Panc1 (cell line): Measurements from ENCODE around the gene PTGDR2. TPM values are rescaled to one million over a fixed set of nuclear protein-coding genes. Genes with fewer than 3 reads are reported as not detected.

Experiments used
- ATAC-seq: fragments of 200-7000 bp; cut with Tn5 transposase; 2 replicates; pipeline ENCODE4 v1.9.1; 2020; ENCODE audit warnings: mild to moderate bottlenecking, moderate library complexity
- BruUV-seq: library from RNA; stranded (reverse); fragments of 400-500 nt; replicated peaks from 2 replicates; lab custom pipeline; 2021; lab: Mats Ljungman, UMichigan
- CTCF ChIA-PET: fragments of 300-600 bp; sonication (Branson Sonifier 250); formaldehyde crosslinking; loops from one replicate; lab custom pipeline; 2022; ENCODE audit warnings: antibody characterized with exemption; lab: Charles Lee
- POLR2A ChIA-PET: fragments of 300-600 bp; sonication (Branson Sonifier 250); formaldehyde crosslinking; loops from one replicate; lab custom pipeline; 2022; ENCODE audit warnings: antibody characterized with exemption; lab: Charles Lee
- DNase-seq: peaks from one replicate; pipeline ENCODE4 v3.0.0-alpha.2; 2010; ENCODE audit warnings: low read depth, low spot score
- H3K27ac ChIP-seq: 2 replicates; pipeline ENCODE4 v1.5.1; 2011; ENCODE audit warnings: mild to moderate bottlenecking, low read length, inconsistent platforms
- H3K27me3 ChIP-seq: fragments of 200-500 bp; sonication (Bioruptor generic); 2 replicates; pipeline ENCODE4 v1.6.0; 2014; ENCODE audit warnings: low read length, inconsistent platforms; ENCODE audit not compliant: control insufficient read depth, insufficient read depth
- H3K36me3 ChIP-seq: fragments of 200-500 bp; sonication (Bioruptor generic); 2 replicates; pipeline ENCODE4 v1.5.1; 2014; ENCODE audit warnings: inconsistent platforms, mild to moderate bottlenecking, low read length, moderate library complexity; ENCODE audit not compliant: control insufficient read depth, insufficient read depth
- H3K4me1 ChIP-seq: 2 replicates; pipeline ENCODE4 v1.5.1; 2011; ENCODE audit warnings: inconsistent platforms, mild to moderate bottlenecking, low read length, moderate library complexity; ENCODE audit not compliant: control insufficient read depth, insufficient read depth
- H3K4me3 ChIP-seq, 2 experiments: 2 replicates each; pipeline ENCODE4 v1.5.1; 2011 to 2012; ENCODE audit warnings: low read depth in 2 of 2, low read length in 2 of 2, mild to moderate bottlenecking in 2 of 2, inconsistent platforms in 1 of 2, moderate library complexity in 1 of 2
- H3K9me3 ChIP-seq: fragments of 200-500 bp; sonication (Bioruptor generic); 2 replicates; pipeline ENCODE4 v1.5.1; 2014; ENCODE audit warnings: low read depth, mild to moderate bottlenecking, inconsistent platforms, low read length, moderate library complexity; ENCODE audit not compliant: control insufficient read depth, insufficient read depth
- POLR2AphosphoS5 ChIP-seq: IDR thresholded peaks from 2 replicates; pipeline ENCODE4 v1.6.1; 2012; ENCODE audit warnings: mild to moderate bottlenecking, low read depth, low read length, moderate library complexity
- SIN3A ChIP-seq: IDR thresholded peaks from 2 replicates; pipeline ENCODE4 v1.6.1; 2012; ENCODE audit warnings: low read depth, mild to moderate bottlenecking, low read length, moderate library complexity, borderline replicate concordance; ENCODE audit not compliant: insufficient read depth
- TCF7L2 ChIP-seq: IDR thresholded peaks from 2 replicates; pipeline ENCODE4 v1.6.1; 2011; ENCODE audit warnings: mild to moderate bottlenecking, low read depth, low read length, inconsistent platforms
- in situ Hi-C: cut with HindIII; loops from 2 replicates; pipeline ENCODE4 v1.10.0; 2016; ENCODE audit warnings: low sequenced_read_pairs, low pct_unique_long_range_greater_than_20kb
- intact Hi-C: fragments of 100-400 bp; cut with micrococcal nuclease; formaldehyde crosslinking; loops from one replicate; pipeline ENCODE4 v1.10.0; 2022; ENCODE audit not compliant: unreplicated experiment
- total RNA-seq: library from RNA; stranded (reverse); gene quantifications from one replicate; pipeline ENCODE4 v1.2.1, GENCODE V29; 2021; ENCODE audit not compliant: unreplicated experiment
- TF ChIP-seq, protein P1 (sequence below): fragments of 450-650 bp; IDR thresholded peaks from 2 replicates; pipeline ENCODE4 v1.5.1; 2017; ENCODE audit warnings: mild to moderate bottlenecking
- TF ChIP-seq, protein P2 (sequence below), 2 experiments: IDR thresholded peaks; 2 replicates each; pipeline ENCODE4 v1.6.1; 2011 to 2012; ENCODE audit warnings: low read depth in 2 of 2, control low read depth in 1 of 2, low read length in 1 of 2, mild to moderate bottlenecking in 1 of 2, moderate library complexity in 1 of 2; ENCODE audit not compliant: insufficient read depth in 1 of 2

PTGDR2 gene
- total RNA-seq, 1 experiment from 2014 or later: not detected

DNA sequence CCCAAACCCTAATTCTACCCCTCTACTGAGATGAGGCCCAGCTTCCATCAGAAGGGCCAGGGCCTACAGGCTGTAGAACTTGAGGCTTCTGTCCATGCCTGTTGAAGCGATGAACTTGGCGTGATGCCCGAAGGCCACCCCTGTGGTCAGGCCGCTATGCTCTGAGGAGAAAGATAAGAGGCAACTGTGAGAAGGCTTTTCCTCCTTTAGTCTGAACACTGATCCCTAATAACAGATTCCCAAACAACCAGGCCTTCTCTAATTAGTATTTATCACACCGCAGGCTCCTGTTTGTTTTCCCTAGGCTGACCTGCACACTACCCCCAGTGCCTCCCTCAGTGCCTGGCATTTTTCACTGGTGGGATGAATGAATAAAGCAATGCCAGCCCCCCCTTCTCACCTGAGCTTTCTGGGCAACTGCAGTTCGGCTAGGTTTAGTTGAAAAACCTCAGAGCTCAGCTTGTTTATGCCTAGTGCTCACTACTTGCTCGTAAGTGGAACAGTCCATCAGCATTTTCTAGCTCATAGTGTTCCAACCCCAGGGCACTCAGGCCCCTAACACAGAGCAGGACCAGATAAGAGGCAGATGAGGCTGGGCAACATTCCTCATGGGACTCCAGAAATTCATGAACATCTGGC lies 35.5 kb upstream of the PTGDR2 start:
- in situ Hi-C loops: no loop called here
- H3K27ac ChIP-seq: no peak overlapping the region
- H3K27me3 ChIP-seq: no peaks in the 10 kb centered on the region
- peaks cover 16% of the 10 kb centered on the region for H3K36me3 ChIP-seq
- no peaks in the 10 kb centered on the region for H3K9me3 ChIP-seq
- H3K4me1 ChIP-seq: no peaks in the 10 kb centered on the region
- POLR2A ChIA-PET: no interaction called here
- DNase-seq: no peak
- H3K4me3 ChIP-seq: no peak overlapping the region
- CTCF ChIA-PET: interaction anchor here (0.6 kb wide), 1 partner anchor 59 kb away, joined by 4 read pairs; no protein-coding TSS in a partner anchor
- intact Hi-C loops: no loop called here
- TF ChIP-seq, protein P1, sequence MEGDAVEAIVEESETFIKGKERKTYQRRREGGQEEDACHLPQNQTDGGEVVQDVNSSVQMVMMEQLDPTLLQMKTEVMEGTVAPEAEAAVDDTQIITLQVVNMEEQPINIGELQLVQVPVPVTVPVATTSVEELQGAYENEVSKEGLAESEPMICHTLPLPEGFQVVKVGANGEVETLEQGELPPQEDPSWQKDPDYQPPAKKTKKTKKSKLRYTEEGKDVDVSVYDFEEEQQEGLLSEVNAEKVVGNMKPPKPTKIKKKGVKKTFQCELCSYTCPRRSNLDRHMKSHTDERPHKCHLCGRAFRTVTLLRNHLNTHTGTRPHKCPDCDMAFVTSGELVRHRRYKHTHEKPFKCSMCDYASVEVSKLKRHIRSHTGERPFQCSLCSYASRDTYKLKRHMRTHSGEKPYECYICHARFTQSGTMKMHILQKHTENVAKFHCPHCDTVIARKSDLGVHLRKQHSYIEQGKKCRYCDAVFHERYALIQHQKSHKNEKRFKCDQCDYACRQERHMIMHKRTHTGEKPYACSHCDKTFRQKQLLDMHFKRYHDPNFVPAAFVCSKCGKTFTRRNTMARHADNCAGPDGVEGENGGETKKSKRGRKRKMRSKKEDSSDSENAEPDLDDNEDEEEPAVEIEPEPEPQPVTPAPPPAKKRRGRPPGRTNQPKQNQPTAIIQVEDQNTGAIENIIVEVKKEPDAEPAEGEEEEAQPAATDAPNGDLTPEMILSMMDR: no peak
- TF ChIP-seq POLR2AphosphoS5 (no peak), TCF7L2 (no peak), SIN3A (no peak)
- TF ChIP-seq, protein P2, sequence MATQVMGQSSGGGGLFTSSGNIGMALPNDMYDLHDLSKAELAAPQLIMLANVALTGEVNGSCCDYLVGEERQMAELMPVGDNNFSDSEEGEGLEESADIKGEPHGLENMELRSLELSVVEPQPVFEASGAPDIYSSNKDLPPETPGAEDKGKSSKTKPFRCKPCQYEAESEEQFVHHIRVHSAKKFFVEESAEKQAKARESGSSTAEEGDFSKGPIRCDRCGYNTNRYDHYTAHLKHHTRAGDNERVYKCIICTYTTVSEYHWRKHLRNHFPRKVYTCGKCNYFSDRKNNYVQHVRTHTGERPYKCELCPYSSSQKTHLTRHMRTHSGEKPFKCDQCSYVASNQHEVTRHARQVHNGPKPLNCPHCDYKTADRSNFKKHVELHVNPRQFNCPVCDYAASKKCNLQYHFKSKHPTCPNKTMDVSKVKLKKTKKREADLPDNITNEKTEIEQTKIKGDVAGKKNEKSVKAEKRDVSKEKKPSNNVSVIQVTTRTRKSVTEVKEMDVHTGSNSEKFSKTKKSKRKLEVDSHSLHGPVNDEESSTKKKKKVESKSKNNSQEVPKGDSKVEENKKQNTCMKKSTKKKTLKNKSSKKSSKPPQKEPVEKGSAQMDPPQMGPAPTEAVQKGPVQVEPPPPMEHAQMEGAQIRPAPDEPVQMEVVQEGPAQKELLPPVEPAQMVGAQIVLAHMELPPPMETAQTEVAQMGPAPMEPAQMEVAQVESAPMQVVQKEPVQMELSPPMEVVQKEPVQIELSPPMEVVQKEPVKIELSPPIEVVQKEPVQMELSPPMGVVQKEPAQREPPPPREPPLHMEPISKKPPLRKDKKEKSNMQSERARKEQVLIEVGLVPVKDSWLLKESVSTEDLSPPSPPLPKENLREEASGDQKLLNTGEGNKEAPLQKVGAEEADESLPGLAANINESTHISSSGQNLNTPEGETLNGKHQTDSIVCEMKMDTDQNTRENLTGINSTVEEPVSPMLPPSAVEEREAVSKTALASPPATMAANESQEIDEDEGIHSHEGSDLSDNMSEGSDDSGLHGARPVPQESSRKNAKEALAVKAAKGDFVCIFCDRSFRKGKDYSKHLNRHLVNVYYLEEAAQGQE (IDR thresholded peaks at IDR 0.05; ENCODE audit: insufficient read depth in 1 of 2, low read depth in 2 of 2, low read length in 1 of 2): no peak
- no peak for ATAC-seq
- no TSS peak for BruUV-seq

DNA sequence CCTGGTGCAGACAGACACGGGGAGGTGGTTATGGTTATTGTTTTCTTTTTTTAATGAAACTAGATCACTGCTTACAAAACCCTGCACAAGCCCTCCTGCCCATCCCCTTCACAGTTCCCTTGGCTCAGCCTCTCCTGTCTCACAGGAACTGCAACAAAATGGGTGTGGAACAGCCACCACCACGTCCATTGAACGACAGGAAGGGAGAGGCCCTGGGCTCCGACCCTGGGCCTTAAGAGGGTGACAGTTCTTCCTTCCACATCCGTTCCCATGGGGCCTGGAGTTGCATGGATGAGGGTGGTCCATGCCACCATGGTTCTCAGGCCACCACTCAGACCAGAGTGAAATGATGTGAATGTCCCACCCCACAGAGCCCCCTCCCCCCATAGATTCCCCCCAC lies 34.9 kb upstream of the PTGDR2 start:
- Histone ChIP-seq H3K4me3 (no peak overlapping the region), H3K9me3 (no peaks in the 10 kb centered on the region), H3K27me3 (no peaks in the 10 kb centered on the region), H3K4me1 (no peaks in the 10 kb centered on the region), H3K36me3 (peaks cover 11% of the 10 kb centered on the region), H3K27ac (no peak overlapping the region)
- ATAC-seq (no peak), DNase-seq (no peak)
- BruUV-seq: no TSS peak
- in situ Hi-C loops: no loop called here
- ChIA-PET CTCF (interaction anchor here (0.6 to 0.7 kb wide), 2 partner anchors 9 to 58 kb away, joined by 3 to 4 read pairs; no protein-coding TSS in a partner anchor), POLR2A (no interaction called here)
- intact Hi-C loops: no loop called here
- no peak for TF ChIP-seq SIN3A
- TF ChIP-seq, protein P1: no peak
- TF ChIP-seq, protein P2 (IDR thresholded peaks at IDR 0.05; ENCODE audit: insufficient read depth in 1 of 2, low read depth in 2 of 2, low read length in 1 of 2): no peak
- no peak for TF ChIP-seq TCF7L2
- TF ChIP-seq POLR2AphosphoS5: no peak
